ENCODE data around the gene GAA. TPM values are rescaled to one million over a fixed set of nuclear protein-coding genes. Genes with fewer than 3 reads are reported as not detected.
"Not testable (repeated sequence)": the region's sequence is repeated elsewhere in the genome, so short reads cannot be mapped to it uniquely, and the experiment has no call there.

The GAA gene
- total RNA-seq, 1 donor from 2014 or later = 59.7 TPM

GRCh38 chr17:80086081-80086480 is 15.3 kb upstream of the GAA start:
- DNase-seq (ENCODE audit: low spot score in 2 of 2, unreplicated experiment in 2 of 2) = no peak
- TF ChIP-seq CTCF (IDR thresholded peaks at IDR 0.05; ENCODE audit: unreplicated experiment) = no peak
- Mint-ChIP-seq H3K27me3 (ENCODE audit: low read depth) (no peaks in the 10 kb centered on the region), H3K9me3 (no peaks in the 10 kb centered on the region), H3K4me1 (peaks cover 9% of the 10 kb centered on the region), H3K27ac (no peak overlapping the region), H3K4me3 (no peak overlapping the region), H3K36me3 (peaks cover 7% of the 10 kb centered on the region)

GRCh38 chr17:80086616-80087015 is 14.8 kb upstream of the GAA start:
- H3K4me3 Mint-ChIP-seq = no peak overlapping the region
- H3K36me3 Mint-ChIP-seq = peaks cover 5% of the 10 kb centered on the region
- no peaks in the 10 kb centered on the region for H3K9me3 Mint-ChIP-seq
- H3K27ac Mint-ChIP-seq = no peak overlapping the region
- TF ChIP-seq CTCF (IDR thresholded peaks at IDR 0.05; ENCODE audit: unreplicated experiment) = no peak
- peaks cover 9% of the 10 kb centered on the region for H3K4me1 Mint-ChIP-seq
- H3K27me3 Mint-ChIP-seq (ENCODE audit: low read depth) = no peaks in the 10 kb centered on the region
- DNase-seq (ENCODE audit: low spot score in 2 of 2, unreplicated experiment in 2 of 2) = no peak

GRCh38 chr17:80087346-80088265 is 13.8 kb upstream of the GAA start:
- no peak for DNase-seq (ENCODE audit: low spot score in 2 of 2, unreplicated experiment in 2 of 2)
- no peaks in the 10 kb centered on the region for H3K27me3 Mint-ChIP-seq (ENCODE audit: low read depth)
- H3K36me3 Mint-ChIP-seq = peaks cover 2% of the 10 kb centered on the region
- no peak overlapping the region for H3K27ac Mint-ChIP-seq
- no peak overlapping the region for H3K4me3 Mint-ChIP-seq
- peaks cover 9% of the 10 kb centered on the region for H3K4me1 Mint-ChIP-seq
- TF ChIP-seq CTCF (IDR thresholded peaks at IDR 0.05; ENCODE audit: unreplicated experiment) = no peak
- H3K9me3 Mint-ChIP-seq = no peaks in the 10 kb centered on the region

GRCh38 chr17:80089762-80090161 is 11.6 kb upstream of the GAA start:
- no peak for DNase-seq (ENCODE audit: low spot score in 2 of 2, unreplicated experiment in 2 of 2)
- Mint-ChIP-seq H3K36me3 (peaks cover 2% of the 10 kb centered on the region), H3K4me1 (no peaks in the 10 kb centered on the region), H3K4me3 (no peak overlapping the region), H3K9me3 (no peaks in the 10 kb centered on the region), H3K27ac (no peak overlapping the region), H3K27me3 (ENCODE audit: low read depth) (no peaks in the 10 kb centered on the region)
- TF ChIP-seq CTCF (IDR thresholded peaks at IDR 0.05; ENCODE audit: unreplicated experiment) = no peak

- not testable (repeated sequence) for H3K4me3 Mint-ChIP-seq, H3K27ac Mint-ChIP-seq
These were observed 11.2 kb upstream of the GAA start for GRCh38 chr17:80090164-80090563.

GRCh38 chr17:80091376-80091775 is 10.0 kb upstream of the GAA start:
- H3K9me3 Mint-ChIP-seq = no peaks in the 10 kb centered on the region
- H3K27me3 Mint-ChIP-seq (ENCODE audit: low read depth) = no peaks in the 10 kb centered on the region
- H3K4me3 Mint-ChIP-seq = no peak overlapping the region
- no peak for DNase-seq (ENCODE audit: low spot score in 2 of 2, unreplicated experiment in 2 of 2)
- TF ChIP-seq CTCF (IDR thresholded peaks at IDR 0.05; ENCODE audit: unreplicated experiment) = no peak
- H3K27ac Mint-ChIP-seq = no peak overlapping the region
- H3K36me3 Mint-ChIP-seq = peaks cover 2% of the 10 kb centered on the region
- H3K4me1 Mint-ChIP-seq = no peaks in the 10 kb centered on the region

More at GRCh38 chr17:80090164-80090563, 11.2 kb upstream of the GAA start:
- DNase-seq (ENCODE audit: low spot score in 2 of 2, unreplicated experiment in 2 of 2); H3K36me3 Mint-ChIP-seq; H3K4me1 Mint-ChIP-seq; H3K27me3 Mint-ChIP-seq (ENCODE audit: low read depth); H3K9me3 Mint-ChIP-seq: not testable (repeated sequence)
